H9 (cell line): ENCODE measurements around the gene SETD6. TPM values are rescaled to one million over a fixed set of nuclear protein-coding genes. Genes with fewer than 3 reads are reported as not detected.

Source experiments
- DNase-seq: peaks from one replicate; pipeline ENCODE4 v3.0.0-alpha.2; 2017
- H2AFZ ChIP-seq: one replicate; pipeline ENCODE4 v1.6.1; 2013; ENCODE audit warnings: mild to moderate bottlenecking, low read length, control low read depth, moderate library complexity
- H2AK5ac ChIP-seq: 2 replicates; pipeline ENCODE4 v1.6.1; 2013; ENCODE audit warnings: low read length, control low read depth, mixed read lengths; ENCODE audit not compliant: insufficient read length
- H2BK120ac ChIP-seq: one replicate; pipeline ENCODE4 v1.6.1; 2013; ENCODE audit warnings: low read depth, mild to moderate bottlenecking, low read length, control low read depth, inconsistent platforms; ENCODE audit not compliant: poor library complexity, severe bottlenecking
- H2BK12ac ChIP-seq: 2 replicates; pipeline ENCODE4 v1.6.1; 2013; ENCODE audit warnings: low read length, control low read depth, mixed read lengths, low read depth; ENCODE audit not compliant: insufficient read length
- H2BK15ac ChIP-seq: 2 replicates; pipeline ENCODE4 v1.6.1; 2013; ENCODE audit warnings: low read depth, low read length, control low read depth
- H2BK20ac ChIP-seq: one replicate; pipeline ENCODE4 v1.6.1; 2013; ENCODE audit warnings: low read depth, mild to moderate bottlenecking, low read length, control low read depth, inconsistent platforms; ENCODE audit not compliant: poor library complexity, severe bottlenecking
- H2BK5ac ChIP-seq: 2 replicates; pipeline ENCODE4 v1.6.1; 2013; ENCODE audit warnings: low read length, control low read depth, mixed read lengths; ENCODE audit not compliant: insufficient read length
- H3K14ac ChIP-seq: 2 replicates; pipeline ENCODE4 v1.6.1; 2013; ENCODE audit warnings: low read length, control low read depth; ENCODE audit not compliant: insufficient read depth
- H3K18ac ChIP-seq: 2 replicates; pipeline ENCODE4 v1.6.1; 2013; ENCODE audit warnings: low read depth, mild to moderate bottlenecking, mixed read lengths, low read length, control low read depth; ENCODE audit not compliant: insufficient read length
- H3K23ac ChIP-seq: 2 replicates; pipeline ENCODE4 v1.6.1; 2013; ENCODE audit warnings: low read length, control low read depth, mixed read lengths, low read depth; ENCODE audit not compliant: insufficient read length
- H3K23me2 ChIP-seq: 2 replicates; pipeline ENCODE4 v1.6.1; 2013; ENCODE audit warnings: low read depth, mild to moderate bottlenecking, mixed read lengths, low read length, control low read depth; ENCODE audit not compliant: insufficient read length, poor library complexity, severe bottlenecking
- H3K27ac ChIP-seq: 2 replicates; pipeline ENCODE4 v1.5.1; 2013; ENCODE audit warnings: low read length, control low read depth, mixed read lengths, low read depth; ENCODE audit not compliant: insufficient read length
- H3K27me3 ChIP-seq: 2 replicates; pipeline ENCODE4 v1.6.1; 2013; ENCODE audit warnings: low read length, control low read depth, inconsistent platforms; ENCODE audit not compliant: insufficient read depth
- H3K4ac ChIP-seq: 2 replicates; pipeline ENCODE4 v1.6.1; 2013; ENCODE audit warnings: low read depth, mild to moderate bottlenecking, control low read depth, inconsistent platforms, low read length, moderate library complexity
- H3K4me1 ChIP-seq: 2 replicates; pipeline ENCODE4 v1.6.1; 2013; ENCODE audit warnings: low read length, control low read depth, inconsistent platforms; ENCODE audit not compliant: insufficient read depth
- H3K4me2 ChIP-seq: 2 replicates; pipeline ENCODE4 v1.6.1; 2013; ENCODE audit warnings: low read length, control low read depth, mixed read lengths; ENCODE audit not compliant: insufficient read length, insufficient read depth
- H3K56ac ChIP-seq: 2 replicates; pipeline ENCODE4 v1.6.1; 2013; ENCODE audit warnings: low read depth, mild to moderate bottlenecking, mixed read lengths, low read length, control low read depth; ENCODE audit not compliant: insufficient read length
- H3K79me1 ChIP-seq: 2 replicates; pipeline ENCODE4 v1.6.1; 2013; ENCODE audit warnings: low read depth, mild to moderate bottlenecking, moderate library complexity, low read length, control low read depth, inconsistent platforms; ENCODE audit not compliant: insufficient read depth, poor library complexity, severe bottlenecking
- H3K79me2 ChIP-seq: 2 replicates; pipeline ENCODE4 v1.6.1; 2013; ENCODE audit warnings: low read length, control low read depth, inconsistent platforms; ENCODE audit not compliant: insufficient read depth
- H3K9ac ChIP-seq: 2 replicates; pipeline ENCODE4 v1.6.1; 2013; ENCODE audit warnings: low read length, control low read depth, mixed read lengths; ENCODE audit not compliant: insufficient read length; ENCODE audit errors: extremely low read depth
- H3K9me3 ChIP-seq: one replicate; pipeline ENCODE4 v1.6.1; 2013; ENCODE audit warnings: low read depth, low read length, inconsistent platforms; ENCODE audit not compliant: control insufficient read depth
- H3T11ph ChIP-seq: one replicate; pipeline ENCODE4 v1.6.1; 2013; ENCODE audit warnings: mild to moderate bottlenecking, low read length, control low read depth, inconsistent platforms
- H4K20me1 ChIP-seq: one replicate; pipeline ENCODE4 v1.6.1; 2013; ENCODE audit not compliant: control insufficient read depth, insufficient read length, insufficient read depth
- H4K5ac ChIP-seq: 2 replicates; pipeline ENCODE4 v1.6.1; 2013; ENCODE audit warnings: low read depth, mild to moderate bottlenecking, mixed read lengths, low read length, control low read depth; ENCODE audit not compliant: insufficient read length
- H4K8ac ChIP-seq: replicated peaks from 2 replicates; pipeline ENCODE4 v1.6.1; 2013; ENCODE audit warnings: low read length, control low read depth, mixed read lengths, low read depth; ENCODE audit not compliant: insufficient read length
- H4K91ac ChIP-seq: 2 replicates; pipeline ENCODE4 v1.6.1; 2013; ENCODE audit warnings: low read depth, mild to moderate bottlenecking, moderate library complexity, mixed read lengths, low read length, control low read depth; ENCODE audit not compliant: insufficient read length
- H3K27ac Mint-ChIP-seq, 3 experiments: 2 replicates in 2 of 3; 3 replicates in 1 of 3; pipeline ENCODE4 v1.8.0; 2020 to 2021; ENCODE audit warnings: mixed read lengths in 3 of 3, mild to moderate bottlenecking in 1 of 3, moderate library complexity in 1 of 3
- H3K27me3 Mint-ChIP-seq: 2 replicates; pipeline ENCODE4 v1.8.0; 2021; ENCODE audit warnings: low read depth, mild to moderate bottlenecking, moderate library complexity, mixed read lengths
- H3K36me3 Mint-ChIP-seq, 3 experiments: 2 replicates in 2 of 3; 3 replicates in 1 of 3; pipeline ENCODE4 v1.8.0; 2020 to 2021; ENCODE audit warnings: low read depth in 3 of 3, mixed read lengths in 3 of 3; ENCODE audit not compliant: insufficient read depth in 1 of 3
- H3K4me1 Mint-ChIP-seq, 2 experiments: 2 replicates each; pipeline ENCODE4 v1.8.0; 2020; ENCODE audit warnings: mixed read lengths in 2 of 2
- H3K4me3 Mint-ChIP-seq, 2 experiments: 2 replicates in 1 of 2; 3 replicates in 1 of 2; pipeline ENCODE4 v1.8.0; 2020 to 2021; ENCODE audit warnings: mild to moderate bottlenecking in 2 of 2, mixed read lengths in 2 of 2, moderate library complexity in 1 of 2
- H3K9me3 Mint-ChIP-seq, 2 experiments: 2 replicates in 1 of 2; 3 replicates in 1 of 2; pipeline ENCODE4 v1.8.0; 2020; ENCODE audit warnings: mild to moderate bottlenecking in 2 of 2, mixed read lengths in 2 of 2, moderate library complexity in 1 of 2
- CTCF ChIP-seq: fragments of 200-600 bp; sonication (generic); conservative IDR thresholded peaks from 3 replicates; pipeline ENCODE4 v1.8.0; 2021; ENCODE audit warnings: antibody characterized with exemption, mild to moderate bottlenecking
- WGBS: extraction: QIAGEN DNeasy Blood & Tissue Kit; methylation state at CpG from one replicate; pipeline ENCODE4 v1.1.7; 2013; ENCODE audit warnings: missing lambda C conversion rate, low lambda C conversion rate, mixed read lengths; ENCODE audit not compliant: insufficient read length; ENCODE audit errors: extremely low coverage; 5-methylcytosine and 5-hydroxymethylcytosine counted together
- total RNA-seq: library from RNA; stranded (reverse); gene quantifications from 2 replicates; pipeline ENCODE4 v1.2.1, GENCODE V29; 2021

Gene SETD6
- total RNA-seq, 1 experiment from 2014 or later = 55.6 TPM

- TF ChIP-seq CTCF = peak; percentile 34
Measured at GRCh38 chr16:58507195-58507962, 7.9 kb upstream of the SETD6 start.

More at GRCh38 chr16:58507195-58507962, 7.9 kb upstream of the SETD6 start:
- no peak overlapping the region for H3K9ac ChIP-seq
- no peak overlapping the region for H2BK5ac ChIP-seq
- no peak overlapping the region for H3T11ph ChIP-seq
- H4K8ac ChIP-seq = no peak overlapping the region
- no peaks in the 10 kb centered on the region for H4K20me1 ChIP-seq
- H3K27me3 ChIP-seq = no peaks in the 10 kb centered on the region
- H2BK120ac ChIP-seq = no peak overlapping the region
- no peak overlapping the region for H2BK15ac ChIP-seq
- no peak overlapping the region for H2AFZ ChIP-seq
- H3K4me3 Mint-ChIP-seq = no peak overlapping the region; a peak in 1 of 5 replicates
- no peak overlapping the region for H2AK5ac ChIP-seq
- no peak overlapping the region for H3K14ac ChIP-seq
- no peak overlapping the region for H2BK12ac ChIP-seq
- H3K27ac ChIP-seq = no peak overlapping the region
- H3K18ac ChIP-seq = no peak overlapping the region
- no peaks in the 10 kb centered on the region for H3K9me3 Mint-ChIP-seq
- no peak overlapping the region for H4K5ac ChIP-seq
- no peaks in the 10 kb centered on the region for H3K79me2 ChIP-seq
- H3K23ac ChIP-seq = no peak overlapping the region
- H2BK20ac ChIP-seq = no peak overlapping the region
- DNase-seq = peak; percentile 31
- H3K56ac ChIP-seq = no peak overlapping the region
- no peak overlapping the region for H3K4ac ChIP-seq
- H3K36me3 Mint-ChIP-seq = peaks cover 9 to 18% (median 9%) of the 10 kb centered on the region in 3 experiments; a peak in 6 of 7 replicates
- no peaks in the 10 kb centered on the region for H3K4me1 ChIP-seq
- peaks cover 6 to 9% of the 10 kb centered on the region in 2 experiments for H3K4me1 Mint-ChIP-seq
- WGBS = no CpG with 5 or more reads among the region's 15 CpGs
- peaks cover 8% of the 10 kb centered on the region for H3K27me3 Mint-ChIP-seq
- H3K9me3 ChIP-seq = no peaks in the 10 kb centered on the region
- H3K79me1 ChIP-seq = no peaks in the 10 kb centered on the region
- no peak overlapping the region for H3K4me2 ChIP-seq
- H3K27ac Mint-ChIP-seq = peak overlapping the region in 1 of 3 experiments; percentile 27; a peak in 2 of 7 replicates
- no peaks in the 10 kb centered on the region for H3K23me2 ChIP-seq
- no peak overlapping the region for H4K91ac ChIP-seq
